CD4-positive, alpha-beta T cell treated with Interleukin-6 for 4 hours (primary cell): ENCODE data around the gene PPP2R2C.

Experiments used
- DNase-seq: peaks from one replicate; pipeline ENCODE4 v3.0.0-alpha.2; 2020; ENCODE audit warnings: mixed read lengths

Gene PPP2R2C

DNA sequence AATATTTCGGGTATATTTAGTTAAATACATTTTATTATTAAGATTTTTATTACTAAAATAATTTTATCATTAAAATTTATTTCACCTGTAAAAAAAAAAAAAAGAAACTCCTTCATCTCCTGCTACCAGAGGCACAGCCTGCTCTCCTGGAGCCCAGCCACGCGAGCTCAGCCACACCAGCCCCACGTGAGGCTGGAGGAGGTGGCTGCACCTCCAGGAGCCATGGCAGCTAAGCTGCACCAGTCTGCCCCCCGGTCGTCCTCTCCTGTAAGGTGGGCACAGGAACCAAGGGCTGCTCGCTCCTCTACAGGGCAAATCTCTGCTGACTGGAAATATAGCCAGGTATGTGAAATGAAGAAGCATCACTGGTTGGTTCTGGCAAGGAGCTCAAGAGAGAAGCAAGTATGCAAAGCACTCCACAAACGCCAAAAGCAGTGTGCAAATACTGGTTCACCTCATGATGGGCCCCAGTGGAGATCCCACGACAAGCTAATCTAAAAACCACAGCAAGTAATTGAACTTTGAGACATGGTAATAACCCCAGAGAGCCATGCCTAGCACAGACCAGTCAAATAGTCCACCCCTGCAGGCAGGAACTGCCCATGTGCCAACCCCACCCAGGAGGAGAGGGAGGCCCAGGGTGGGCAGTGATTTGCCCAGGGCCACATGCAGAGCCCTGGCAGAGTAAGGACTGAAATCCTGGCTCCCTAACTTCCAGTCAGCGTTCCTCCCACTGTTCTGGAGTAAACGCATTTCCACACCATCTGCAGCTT is 112.7 kb downstream of the PPP2R2C start:
- DNase-seq, result no peak

GRCh38 chr4:6357476-6357875 is 114.9 kb downstream of the PPP2R2C start:
- no peak for DNase-seq

DNA sequence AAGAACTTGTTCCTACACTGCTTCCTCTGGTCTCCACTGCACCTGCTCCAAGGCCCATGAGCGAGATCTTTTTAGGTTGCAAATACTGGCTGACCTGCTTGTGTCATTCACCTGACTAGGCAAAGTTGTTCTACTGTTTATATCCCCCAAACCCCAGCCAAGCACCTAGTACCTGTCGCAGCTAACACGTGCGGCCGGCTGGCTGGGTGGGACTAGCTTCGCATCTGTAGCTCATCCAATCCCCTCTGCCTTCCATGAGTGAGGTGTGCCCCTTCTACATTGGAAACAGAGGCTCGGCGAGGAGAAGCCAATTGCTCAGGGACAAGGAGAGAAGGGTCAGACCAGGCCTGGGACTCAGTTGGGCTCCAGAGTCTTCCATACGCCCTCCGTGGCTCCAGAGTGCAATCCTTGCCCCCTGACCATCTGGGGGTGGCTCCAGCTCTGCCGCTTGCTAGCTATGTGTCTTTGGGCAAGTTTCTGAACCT is 116.3 kb downstream of the PPP2R2C start:
- DNase-seq, result no peak

GRCh38 chr4:6355052-6355451 is 117.4 kb downstream of the PPP2R2C start:
- DNase-seq, result no peak

GRCh38 chr4:6354626-6355025 is 117.8 kb downstream of the PPP2R2C start:
- DNase-seq, result no peak

- DNase-seq, result no peak
These were observed 118.3 kb downstream of the PPP2R2C start for GRCh38 chr4:6354119-6354518.

DNA sequence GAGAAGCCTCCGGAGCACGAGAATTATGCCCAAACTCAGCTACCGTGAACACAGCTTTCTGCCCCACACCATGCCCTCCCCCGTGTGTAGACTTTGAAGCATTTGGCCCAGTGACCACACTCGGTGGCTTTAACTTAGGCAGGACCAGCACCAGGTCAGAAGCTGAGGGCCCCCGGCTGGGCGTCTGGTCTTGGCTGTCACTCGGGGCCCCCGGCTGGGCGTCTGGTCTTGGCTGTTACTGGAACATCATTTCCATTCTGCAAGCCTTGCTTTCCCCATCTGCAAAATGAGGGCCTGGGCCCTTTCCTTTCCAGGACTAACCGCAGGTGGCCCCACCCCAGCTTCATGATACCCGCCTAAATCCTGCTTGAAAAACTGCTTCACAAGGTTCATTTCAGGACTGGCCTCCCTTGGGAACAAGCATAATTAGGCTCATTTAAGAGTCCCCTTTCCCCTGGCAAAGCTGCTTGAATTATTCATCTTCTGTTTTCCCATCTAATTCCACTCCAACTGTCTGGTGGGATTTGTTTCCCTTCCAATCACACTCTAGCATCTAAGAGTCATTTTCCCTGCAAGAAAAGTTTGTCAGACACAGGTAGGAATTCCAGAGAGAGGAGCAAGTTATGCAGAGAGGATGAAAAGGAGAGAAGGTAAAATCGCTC is 120.3 kb downstream of the PPP2R2C start:
- no peak for DNase-seq

DNA sequence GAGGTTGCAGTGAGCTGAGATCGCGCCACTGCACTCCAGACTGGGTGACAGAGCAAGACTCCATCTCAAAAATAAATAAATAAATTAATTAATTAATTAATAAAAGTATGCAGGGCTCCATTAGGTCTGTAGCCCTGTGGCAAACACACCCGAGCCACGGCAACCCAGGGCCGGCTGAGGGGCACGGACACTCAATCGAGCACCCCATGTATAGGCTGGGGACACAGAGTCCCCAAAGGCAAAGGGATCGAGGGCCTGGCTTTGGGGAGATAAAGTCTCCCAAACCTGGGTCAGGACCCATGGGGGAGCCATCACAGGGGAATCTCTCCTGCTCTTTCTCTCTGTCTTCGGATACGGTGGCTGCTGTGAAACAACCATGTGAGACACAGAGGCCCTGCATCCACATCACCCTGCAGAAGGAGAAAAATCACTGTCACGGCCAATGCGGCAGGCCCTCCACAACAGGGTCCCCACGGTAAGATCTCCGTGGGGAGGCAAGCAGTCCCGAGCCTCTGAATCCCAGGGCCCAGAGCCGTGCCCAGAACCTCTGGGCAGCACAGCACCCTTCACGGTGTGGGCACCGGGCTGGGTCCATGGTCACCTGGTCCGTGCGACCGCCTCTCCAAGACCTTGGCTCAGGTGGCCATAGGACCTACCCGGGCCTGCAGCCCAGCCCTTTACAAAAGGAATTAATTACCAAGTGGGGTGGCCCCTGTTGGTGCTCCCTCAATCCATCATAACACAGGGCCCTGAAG is 121.0 kb downstream of the PPP2R2C start:
- DNase-seq, result no peak

GRCh38 chr4:6350646-6351045 is 121.8 kb downstream of the PPP2R2C start:
- no peak for DNase-seq

GRCh38 chr4:6349896-6350603 is 122.4 kb downstream of the PPP2R2C start:
- DNase-seq, result no peak

DNA sequence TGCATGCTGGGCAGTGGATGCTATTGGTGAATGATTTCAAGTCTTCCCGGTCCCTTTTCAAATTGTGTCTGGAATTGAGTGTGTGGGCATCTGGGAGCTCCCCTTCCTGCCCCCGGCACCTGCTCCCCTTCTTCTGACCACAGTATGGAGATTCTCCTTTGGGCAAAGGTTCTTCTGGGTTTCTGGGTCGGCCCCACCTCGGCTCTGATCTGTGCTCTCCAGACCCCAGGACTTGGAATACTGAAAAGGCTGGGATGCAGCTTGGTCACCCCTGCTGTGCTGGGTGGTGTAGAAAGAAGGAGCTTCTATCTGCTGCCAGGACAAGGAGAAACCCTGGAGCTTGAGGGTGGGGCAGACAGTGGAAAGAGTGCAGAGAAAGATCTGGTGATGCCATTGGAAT is 124.0 kb downstream of the PPP2R2C start:
- no peak for DNase-seq

DNA sequence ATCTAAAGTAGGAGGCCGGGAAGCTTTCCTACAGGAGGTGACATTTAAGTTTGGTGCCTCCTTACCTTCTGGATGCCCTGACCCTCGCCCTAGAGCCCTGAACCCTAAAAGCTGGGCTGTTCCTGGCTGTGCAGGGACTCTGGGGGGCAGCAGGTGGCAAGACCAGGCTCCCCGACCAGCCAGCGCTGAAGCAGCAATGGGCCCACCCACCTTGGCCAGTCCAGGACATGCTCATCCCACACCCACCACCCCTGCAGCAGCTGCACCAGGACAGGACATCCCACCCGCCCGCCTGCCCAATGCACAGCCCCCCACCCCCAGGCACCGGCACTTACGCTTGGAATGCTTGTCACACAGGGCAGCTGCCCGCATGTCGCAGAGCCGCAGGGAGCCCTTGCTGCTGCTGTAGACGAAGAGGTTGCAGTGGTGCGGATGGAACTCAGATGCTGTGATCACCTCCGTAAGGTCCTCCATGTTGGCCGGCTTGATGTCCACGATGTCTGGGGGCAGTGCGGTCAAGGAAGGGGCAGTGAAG is 124.8 kb downstream of the PPP2R2C start:
- no peak for DNase-seq

DNA sequence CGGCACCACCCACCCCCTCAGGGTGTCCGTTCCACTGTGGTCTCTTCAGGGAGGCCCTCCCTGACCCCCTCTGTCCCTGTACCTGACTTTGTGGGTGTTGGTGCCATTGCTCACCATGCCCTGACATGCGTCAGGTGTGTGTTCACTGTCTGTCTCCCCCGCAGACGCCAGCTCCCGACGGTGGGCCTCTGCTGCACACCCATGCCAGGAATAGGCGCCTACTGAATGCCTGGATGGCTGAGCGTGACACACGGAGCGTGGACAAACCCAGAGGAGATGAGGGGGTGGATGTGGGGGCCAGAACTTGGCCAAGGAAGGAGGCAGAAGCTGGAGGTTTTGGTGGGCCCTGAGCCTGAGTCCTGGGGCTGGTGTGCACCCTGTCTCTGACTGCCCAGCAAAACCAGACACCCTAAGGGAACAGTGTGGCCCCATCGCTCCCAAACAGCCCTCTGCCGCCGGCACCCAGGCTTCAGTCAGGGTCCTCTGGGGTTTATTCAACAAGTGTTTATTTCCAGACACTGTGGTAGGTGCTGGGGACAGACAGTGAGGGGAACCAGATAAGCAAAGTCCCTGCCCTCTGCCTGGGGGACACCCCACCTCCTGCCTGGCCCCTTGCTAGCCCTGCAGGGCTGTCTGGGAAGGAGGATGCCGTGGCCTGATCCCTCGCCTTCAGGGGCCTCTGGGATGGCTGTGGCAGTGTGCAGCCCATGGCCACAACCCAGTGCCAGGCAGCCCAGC is 125.9 kb downstream of the PPP2R2C start:
- no peak for DNase-seq

DNA sequence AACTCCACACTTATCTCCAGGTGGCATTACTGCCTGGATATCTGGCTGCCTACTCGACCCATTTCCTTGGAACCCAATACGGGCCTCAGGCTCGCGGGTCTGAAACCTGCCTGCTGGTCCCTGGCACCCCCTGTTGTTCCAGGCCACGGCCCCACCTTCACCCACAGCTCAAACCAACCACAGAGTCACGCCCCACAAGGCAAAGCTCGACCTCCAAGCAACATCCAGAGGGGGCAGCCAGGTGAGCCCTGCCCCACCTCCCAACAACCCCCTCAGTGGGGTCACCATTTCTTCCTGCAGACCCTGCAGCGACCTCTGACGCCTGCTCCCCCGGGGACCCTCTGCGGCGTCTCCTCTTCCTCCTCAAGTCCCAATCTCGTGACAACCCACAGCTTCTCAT is 126.5 kb downstream of the PPP2R2C start:
- no peak for DNase-seq

- DNase-seq, result no peak
These were observed 127.2 kb downstream of the PPP2R2C start for GRCh38 chr4:6345096-6345830.

DNA sequence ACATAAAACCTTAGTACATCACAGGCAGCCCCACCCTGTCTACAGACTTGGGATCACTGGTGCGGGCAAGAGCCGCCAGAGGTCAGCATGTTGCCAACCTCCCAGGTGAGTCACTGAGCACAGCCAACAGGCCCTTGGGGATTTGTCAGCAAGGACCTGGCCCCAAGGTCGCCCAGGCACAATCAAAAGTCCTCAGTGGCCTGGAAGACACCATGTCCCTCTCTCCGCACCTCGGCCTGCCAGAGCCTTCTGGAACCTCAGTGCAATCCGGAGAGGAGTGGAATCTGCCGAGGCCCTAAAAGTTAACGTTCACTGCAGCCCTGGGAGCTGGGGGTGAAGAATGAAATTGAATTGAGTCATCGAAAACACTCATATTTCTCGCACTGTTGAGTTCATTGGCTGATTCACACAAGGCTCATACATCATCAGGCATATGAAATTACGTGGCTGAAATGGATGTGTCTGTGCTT is 128.4 kb downstream of the PPP2R2C start:
- DNase-seq, result no peak

DNA sequence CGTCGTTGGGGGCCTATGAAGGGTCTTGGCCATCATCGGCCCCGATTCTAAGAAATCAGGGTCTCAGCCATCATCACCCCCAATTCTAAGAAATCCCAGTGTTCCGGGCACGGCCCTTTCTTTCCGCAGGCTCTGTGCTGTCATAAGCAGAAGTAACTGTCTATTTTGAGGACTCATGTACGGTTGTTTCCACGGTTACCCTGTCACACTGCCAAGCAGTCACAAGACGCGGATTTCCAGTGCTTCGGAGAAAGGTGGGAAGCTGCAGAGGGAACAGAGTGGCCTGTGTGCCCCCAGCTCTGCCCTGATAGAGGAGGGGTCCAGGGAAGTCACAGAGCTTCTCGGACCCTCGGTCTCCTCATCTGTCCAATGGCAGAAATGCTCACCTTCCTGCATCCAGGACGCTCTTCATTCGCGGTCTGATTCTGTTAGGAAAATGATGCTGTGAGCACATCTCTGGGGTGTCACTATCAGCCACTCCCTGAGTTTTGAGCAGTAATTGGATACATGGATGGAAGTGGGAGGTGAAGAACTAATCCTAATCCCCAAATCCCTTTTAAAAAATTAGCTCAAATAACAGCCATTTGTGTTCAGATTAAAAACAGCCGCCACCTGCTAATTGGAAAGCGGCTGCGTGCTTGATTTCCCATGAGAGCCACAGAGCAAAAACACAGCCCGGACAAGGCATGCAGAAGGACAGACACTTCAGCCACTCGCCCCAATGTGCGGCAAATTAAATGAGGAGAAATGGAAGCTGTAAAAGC is 129.7 kb downstream of the PPP2R2C start:
- no peak for DNase-seq

DNA sequence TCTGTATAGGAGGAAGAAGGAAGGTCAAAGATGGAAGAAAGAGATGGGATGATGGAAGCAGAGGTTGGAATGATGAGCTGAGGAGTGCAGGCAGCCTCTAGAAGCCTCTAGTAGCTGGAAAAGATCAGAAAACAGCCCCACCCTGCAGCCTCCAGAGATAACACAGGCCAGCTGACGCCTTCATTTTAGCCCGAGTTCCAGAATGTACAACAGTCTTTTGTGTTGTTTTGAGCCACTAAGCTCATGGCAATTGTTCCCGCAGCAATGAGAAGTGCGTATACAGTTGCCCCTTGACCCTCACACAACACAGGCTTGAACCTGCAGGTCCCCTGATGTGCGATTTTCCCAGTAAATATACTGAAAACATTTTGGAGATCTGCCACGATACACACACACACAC is 130.7 kb downstream of the PPP2R2C start:
- no peak for DNase-seq

DNA sequence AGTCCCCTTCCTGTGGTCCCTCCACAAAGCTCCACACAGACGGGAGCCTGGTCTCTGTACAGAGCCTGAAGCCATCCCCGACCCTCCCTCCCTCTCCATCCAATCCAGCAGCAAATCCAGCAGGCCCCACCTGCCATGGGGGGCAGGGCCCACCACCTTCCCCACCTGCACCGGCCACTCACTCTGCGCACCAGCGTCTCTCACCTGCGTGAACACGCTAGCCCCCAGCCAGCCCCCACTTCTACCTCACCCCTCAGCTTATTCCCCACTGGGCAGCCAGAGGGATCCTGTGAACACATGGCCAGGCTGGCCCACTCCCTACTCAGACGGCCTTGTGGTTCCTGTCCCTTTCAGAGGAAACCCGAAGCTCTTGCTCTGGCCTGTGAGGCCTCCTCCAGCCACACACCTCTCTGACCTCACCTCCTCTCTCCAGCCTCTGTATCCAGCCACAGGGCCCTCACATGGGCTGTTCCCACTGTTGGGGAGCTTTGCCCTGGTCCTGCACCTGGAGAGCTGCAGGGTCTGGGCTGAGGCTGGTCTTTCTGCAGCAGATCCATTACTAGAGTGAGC is 131.9 kb downstream of the PPP2R2C start:
- DNase-seq, result no peak
